SKM-1 (cell line): ENCODE data around the gene KRTAP13-3.

Experiments
- DNase-seq: peaks from one replicate; lab custom pipeline; 2025; ENCODE audit not compliant: unreplicated experiment; lab: John Stamatoyannopoulos, UW

Gene KRTAP13-3, protein sequence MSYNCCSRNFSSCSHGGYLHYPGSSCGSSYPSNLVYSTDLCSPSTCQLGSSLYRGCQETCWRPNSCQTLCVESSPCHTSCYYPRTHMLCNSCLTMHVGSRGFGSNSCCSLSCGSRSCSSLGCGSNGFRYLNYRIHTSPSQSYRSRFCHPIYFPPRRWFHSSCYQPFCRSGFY

DNA sequence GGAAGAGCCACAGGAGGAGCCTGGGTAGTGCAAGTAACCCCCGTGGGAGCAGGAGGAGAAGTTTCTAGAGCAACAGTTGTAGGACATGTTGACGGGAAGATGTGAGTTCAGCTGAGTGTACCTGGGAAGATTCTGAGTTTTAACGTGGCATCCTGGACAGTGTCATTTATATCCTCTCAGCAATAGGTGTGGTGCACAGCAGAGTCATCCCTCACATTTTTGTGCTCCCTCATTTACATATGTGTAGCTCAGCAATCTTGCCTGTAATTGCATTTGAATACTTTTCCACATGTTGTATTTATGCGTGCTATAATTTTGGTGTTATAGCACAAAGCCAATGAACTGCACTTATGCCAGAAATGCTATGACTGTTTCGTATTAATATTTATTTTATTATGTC, at the start of gene KRTAP13-3:
TSS of gene KRTAP13-3 (minus strand) at position 101 of the 400 bp plus-strand sequence. CDS start at position 87, 14 bp downstream.
- no peak for DNase-seq

DNA sequence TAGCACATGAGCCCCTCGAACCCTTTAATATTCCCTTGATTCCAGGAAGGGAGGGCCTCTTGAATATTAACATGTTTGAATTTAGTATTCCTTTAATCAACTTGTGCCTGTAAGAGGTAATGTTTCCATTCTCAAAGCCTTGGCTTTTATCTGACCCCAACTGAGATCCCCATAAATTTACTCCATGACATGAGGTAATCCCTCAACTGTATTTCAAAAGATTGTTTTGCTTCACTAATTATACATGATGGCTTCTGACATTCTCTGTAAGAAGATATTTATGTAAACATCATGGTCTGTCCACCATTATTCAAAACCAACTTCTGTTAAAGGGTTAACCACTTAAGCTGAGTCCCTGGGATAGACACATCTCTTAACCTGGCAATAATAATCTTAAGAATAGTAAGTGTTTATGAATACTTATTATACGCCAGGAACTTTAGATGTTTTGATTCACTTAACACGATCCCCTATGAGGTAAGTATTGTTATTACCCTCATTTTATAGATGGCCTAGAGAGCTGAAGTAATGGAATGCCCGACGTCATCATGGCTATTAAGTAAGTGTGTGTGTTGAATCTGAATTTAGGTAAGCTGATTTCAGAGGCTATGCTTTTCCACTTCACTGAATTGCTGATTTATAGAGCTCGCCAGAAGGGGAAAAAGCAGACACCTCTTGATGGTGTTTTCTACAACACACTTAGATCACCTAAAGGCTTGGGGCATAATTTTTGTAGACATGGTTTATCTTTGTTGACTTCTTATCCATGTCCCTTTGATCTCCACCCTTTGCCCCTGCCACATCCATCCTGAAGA, 43.4 kb upstream of the KRTAP13-3 start:
- no peak for DNase-seq

DNA sequence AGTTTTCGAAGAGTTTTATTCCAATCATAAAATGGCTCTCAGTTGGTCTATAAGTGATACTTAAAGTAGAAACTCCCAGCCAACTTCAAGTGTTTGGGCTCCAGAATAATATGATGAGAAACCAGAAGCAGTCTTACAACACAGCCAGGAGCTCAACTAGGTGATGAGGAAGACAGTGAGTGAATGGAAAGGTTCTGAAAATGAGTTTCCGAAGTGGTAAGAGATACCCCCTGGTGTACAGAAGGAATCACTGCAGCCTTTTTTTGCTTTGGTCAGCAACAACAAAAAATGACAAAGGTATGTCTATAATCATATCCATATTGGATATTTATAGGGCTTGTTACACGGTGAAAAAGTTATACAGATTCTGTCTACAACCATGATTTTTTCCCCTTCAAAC, 38.0 kb upstream of the KRTAP13-3 start:
- DNase-seq, result peak; percentile 11

DNA sequence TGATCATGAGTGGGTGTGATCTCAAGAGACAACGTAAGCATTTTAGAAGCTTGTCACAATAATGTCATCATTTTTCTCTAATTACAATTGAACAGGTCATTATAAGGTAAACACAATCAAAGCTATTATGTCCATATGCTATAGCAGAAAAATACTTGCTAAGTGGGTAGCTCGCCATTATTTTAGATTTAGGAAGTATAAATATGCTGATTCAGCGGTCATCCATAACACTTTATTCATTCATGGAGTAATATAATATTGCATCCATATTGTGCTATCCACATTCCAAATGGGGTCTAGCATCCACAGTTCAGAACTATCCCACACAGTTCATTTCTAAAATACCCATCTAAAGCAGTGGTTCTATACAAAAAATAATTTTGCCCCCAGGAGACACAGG, 22.8 kb upstream of the KRTAP13-3 start:
- DNase-seq, result no peak

DNA sequence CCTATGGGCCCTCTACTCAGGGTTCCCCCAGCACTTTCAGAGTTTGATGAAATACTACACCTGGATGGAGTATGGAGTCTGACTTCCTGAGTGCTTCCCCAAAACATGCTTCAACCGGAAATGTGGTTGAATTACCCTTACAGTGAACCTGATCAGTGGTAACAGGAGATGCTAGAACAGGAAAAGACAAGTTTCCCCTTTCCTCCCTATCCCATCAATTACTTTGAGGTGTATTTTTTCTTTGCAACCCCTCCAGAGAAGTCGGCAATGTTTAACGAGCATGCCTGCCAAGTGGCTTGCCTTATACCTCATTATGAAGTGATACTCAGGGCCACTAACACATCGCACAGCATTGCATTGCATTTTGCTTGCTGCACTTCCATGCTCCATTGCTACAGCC, 21.3 kb upstream of the KRTAP13-3 start:
- DNase-seq, result peak; percentile 4

DNA sequence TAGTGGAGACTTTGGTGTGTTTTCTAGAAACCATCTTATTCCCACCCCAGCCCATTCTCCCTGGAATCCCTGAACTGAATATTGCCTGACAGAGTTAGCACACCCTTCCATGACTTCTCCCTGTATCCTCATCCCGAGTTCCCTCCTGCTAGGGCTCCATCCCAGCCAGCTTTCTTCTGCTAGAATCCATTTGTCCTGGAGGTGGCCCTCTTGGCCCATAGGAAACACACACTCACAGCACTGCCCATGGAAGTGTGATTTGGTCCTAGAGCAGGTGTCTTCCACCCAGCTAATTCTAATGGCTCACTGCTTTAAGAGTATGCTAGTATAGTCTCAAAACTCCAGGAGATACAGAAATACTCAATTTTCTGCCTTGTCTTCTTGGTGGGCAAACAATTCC, 18.5 kb upstream of the KRTAP13-3 start:
- no peak for DNase-seq

DNA sequence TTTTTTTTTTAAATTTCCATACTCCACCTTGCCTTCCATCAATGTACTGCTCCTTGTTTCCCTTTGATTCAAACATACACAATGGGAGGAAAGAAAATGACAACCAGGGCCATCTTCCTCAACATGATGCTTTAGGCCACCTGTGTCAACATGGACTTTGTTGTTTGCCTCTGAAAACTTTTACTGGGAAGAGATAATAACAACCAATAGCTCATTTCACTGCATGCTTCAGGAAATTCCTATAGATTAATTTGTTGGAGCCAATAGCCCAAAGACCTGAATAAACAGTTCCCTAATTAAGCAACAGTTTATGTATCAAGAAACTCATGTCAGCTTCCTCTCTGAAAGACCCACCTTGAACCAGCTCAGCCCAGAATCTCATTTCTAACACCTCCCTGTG, 17.5 kb upstream of the KRTAP13-3 start:
- DNase-seq, result no peak

DNA sequence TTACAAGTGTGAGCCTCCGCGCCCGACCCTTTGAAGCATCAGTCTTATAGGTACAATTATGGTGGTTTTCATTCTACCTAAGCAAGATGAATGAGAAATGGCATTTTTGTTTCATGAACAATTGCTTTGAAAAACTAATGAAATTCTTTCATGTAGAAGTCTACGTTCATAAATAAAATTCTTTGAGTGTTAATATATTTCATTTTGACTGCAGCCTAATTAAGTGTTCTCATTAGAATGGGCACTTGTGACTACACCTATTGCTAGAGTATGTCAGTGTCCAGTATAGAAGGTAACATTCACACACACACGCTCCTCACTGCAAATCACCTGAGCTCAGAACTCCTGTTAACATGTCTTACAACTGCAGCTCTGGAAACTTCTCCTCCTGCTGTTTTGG, 14.2 kb upstream of the KRTAP13-3 start, which contains the start of gene KRTAP15-1:
TSS of gene KRTAP15-1 (plus strand) at position 301 of the 400 bp plus-strand sequence. CDS start at position 354, 53 bp downstream.
- no peak for DNase-seq

DNA sequence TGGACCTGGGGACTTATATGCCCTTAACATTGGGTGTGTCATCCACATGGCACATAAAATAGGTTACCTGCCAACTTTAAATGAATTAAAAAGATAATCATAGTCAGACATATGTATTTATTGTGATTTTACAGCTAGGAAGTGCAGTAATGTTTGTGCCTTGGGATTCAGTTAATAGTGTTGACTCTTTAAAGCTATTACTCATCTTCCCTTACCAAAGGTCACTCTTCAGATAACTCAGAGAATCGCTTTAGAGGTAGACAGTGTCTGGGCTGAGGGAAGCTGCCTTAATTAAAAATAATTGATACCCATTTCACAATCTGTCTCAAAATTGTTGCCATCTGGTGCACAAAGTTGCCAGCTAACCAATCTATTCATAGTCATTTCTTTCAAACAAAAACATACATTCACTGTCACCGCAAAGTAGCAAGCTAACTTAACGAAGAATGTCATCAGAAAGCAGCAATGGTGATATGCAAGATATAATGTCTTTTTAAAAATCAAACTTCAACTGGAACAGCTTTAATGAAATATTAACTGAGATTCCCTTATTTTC, 11.4 kb upstream of the KRTAP13-3 start:
- no peak for DNase-seq

DNA sequence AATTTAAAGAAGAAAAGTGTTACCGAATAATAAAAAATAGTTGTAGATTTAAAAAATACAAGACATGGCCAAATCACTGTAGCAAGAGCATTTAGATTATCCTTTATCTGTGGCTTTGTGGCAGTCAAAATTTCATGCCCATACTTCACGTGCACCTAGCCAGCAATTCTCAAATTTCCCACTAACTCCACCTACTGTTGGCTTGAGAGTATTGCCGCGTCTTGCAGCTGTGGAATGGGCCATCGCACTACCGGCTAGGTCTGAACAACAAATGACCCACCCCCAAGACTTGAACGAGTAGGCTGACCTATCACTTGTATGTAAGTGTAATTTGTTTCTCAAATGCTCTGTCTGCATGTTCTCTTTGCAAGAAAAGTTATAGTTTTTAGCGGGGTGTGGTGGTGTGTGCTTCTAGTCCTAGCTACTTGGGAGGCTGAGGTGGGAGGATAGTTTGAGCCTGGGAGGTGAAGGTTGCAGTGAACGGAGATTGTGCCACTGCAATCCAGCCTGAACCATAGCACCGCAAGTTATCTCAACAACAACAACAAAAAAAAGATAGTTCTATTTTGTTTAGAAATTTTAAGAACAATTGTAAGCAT, 8.4 kb upstream of the KRTAP13-3 start:
- DNase-seq, result peak; percentile 62

DNA sequence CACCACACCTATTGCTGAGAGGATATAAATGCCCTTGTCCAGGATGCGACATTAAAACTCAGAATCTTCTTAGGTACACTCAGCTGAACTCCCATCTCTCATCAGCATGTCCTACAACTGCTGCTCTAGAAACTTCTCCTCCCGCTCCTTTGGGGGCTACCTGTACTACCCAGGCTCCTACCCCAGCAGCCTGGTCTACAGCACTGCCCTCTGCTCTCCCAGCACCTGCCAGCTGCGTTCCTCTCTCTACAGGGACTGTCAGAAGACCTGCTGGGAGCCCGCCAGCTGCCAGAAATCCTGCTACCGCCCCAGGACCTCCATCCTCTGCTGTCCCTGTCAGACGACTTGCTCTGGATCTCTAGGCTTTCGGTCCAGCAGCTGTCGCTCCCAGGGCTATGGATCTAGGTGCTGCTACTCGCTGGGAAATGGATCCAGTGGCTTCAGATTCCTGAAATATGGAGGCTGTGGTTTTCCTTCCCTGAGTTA, 4.5 kb upstream of the KRTAP13-3 start, which contains the start of gene KRTAP13-4:
TSS of gene KRTAP13-4 (plus strand) at position 51 of the 486 bp plus-strand sequence. CDS start at position 107, 56 bp downstream.
- no peak for DNase-seq

DNA sequence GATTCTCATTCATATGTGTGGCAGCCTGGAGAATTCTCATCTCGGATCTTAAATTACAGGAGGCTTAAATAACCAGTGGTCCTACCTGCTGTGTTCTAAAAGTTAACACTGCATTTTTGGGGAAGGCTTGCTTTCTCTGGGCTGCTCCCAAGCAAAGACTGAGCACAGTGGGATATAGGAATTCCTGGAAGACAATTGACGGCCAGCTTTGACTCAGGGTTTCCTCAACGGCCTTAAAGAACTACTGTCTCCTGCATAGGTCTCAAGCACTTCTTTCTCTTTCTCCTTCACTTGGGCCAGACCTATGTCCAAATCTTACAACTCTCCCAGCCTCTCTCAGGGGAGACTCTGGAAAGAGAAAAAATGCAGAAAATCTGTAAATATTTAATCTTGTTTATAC, 1.0 kb upstream of the KRTAP13-3 start:
- DNase-seq, result no peak

DNA sequence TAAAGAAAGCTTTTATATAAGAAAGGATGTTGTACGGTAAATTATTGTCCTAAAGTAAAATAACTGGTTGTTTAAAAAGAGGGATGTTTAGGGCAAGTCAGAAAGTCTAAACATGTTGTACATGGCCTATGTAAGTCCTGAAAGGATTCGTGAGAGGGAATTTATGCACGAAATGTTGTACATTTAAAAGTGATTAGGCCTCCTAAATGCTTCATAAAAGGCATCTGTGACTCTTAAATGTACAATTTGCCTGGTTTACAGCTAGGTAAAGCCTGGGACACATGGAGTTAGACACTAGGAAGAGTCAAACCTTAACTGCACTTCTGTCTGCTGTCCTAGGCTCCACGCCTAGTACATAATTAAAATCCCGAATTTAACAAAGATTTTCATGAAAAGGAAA, 9.7 kb downstream of the KRTAP13-3 start:
- DNase-seq, result no peak

DNA sequence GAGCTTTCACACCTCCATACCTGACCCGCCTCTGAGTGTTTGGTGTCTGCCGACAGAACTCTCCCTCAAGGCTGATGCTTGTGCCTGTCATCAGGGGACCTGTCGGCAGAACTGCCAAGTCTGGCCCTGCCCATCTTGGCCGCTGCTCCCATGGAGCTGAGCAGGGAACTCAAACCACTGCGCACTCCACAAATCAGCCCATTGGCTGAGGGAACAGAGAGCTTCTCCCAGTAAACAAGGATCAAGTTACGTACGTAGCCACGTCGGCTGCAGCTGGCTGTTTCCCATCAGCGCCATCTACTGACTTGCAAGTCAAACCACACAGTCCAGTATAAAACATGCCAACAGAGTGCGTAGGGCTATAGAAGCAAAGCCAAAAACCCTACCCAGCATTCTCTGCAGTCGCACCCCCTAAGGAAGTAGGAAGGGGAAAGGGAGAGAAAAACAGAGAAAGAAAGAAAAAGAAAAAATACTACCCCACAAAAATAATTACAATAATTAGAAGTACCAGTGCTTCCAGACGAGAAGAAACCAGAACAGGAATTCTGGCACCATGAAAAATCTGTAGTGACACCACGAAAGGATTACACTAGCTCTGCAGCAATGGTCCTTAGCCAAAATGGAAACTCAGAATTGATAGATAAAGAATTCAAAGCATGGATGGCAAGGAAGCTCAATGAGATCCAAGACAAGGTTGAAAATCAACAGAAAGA, 16.8 kb downstream of the KRTAP13-3 start:
- no peak for DNase-seq

DNA sequence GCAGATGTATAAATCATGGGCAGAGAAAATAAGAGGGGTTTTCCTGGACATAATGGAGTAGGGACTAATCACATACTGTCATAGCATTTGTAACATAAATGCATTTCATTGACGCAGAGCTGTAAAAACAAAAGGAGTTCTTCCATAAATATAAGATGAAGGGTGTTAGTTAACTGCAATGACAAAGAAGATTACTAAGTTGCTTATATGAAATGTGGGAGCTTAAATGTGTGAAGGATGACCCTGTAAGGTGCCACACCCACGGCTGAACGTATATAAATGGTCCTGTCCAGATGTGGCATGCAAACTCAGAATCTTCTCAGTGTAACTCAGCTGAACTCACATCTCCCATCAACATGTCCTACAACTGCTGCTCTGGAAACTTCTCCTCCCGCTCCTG, 30.0 kb downstream of the KRTAP13-3 start, which contains the start of gene KRTAP13-1:
TSS of gene KRTAP13-1 (plus strand) at position 301 of the 400 bp plus-strand sequence. CDS start at position 357, 56 bp downstream.
- DNase-seq, result no peak

DNA sequence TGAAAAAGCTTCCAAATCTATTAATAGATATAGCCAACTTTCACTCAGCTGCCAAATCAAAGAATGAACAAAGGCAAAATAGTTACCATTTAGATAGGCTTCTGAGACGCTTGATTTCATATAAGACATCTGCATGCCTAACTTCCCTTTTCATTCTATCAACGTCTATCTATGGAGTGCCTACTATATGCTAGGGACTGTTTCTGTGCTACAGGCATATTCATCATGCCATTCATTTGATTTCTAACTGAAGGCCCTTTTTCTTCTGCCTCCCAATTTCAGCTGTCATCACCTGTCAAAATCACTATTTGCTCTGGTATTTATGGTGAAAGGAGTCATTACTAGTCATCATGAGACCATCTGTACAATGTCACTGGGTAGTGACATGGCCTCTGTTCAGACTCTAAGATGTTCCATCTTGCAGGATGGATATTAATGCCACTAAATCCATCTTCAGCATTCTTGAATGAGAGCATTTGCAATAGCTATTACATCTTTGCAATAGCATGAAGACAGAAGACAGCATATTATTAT, 34.2 kb downstream of the KRTAP13-3 start:
- no peak for DNase-seq

DNA sequence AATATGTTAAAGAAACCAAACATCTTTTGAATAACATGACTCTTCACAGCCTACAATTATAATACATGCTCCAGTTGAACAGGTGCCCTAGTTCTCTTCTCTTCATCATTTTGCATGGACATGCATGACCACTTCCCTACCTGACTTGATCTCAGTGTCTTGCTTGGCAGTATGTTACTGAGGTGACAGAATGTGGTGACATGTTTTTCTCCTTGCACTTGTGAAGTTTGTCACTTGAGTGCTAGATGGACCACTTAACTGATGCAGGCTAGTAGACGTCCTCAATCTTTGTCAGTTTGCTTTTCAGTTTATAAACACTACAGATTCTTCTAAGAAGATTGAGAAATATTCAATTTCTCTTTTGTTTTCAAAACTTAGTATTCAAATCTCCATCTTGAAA, 43.5 kb downstream of the KRTAP13-3 start:
- no peak for DNase-seq
